Measurements from ENCODE around the gene ST7.

Gene ST7

GRCh38 chr7:117134889-117135552 lies 181.7 kb downstream of the ST7 start:
- DNase-seq, result no peak

- DNase-seq, result no peak
These were observed 182.2 kb downstream of the ST7 start for GRCh38 chr7:117135553-117135891.

DNA sequence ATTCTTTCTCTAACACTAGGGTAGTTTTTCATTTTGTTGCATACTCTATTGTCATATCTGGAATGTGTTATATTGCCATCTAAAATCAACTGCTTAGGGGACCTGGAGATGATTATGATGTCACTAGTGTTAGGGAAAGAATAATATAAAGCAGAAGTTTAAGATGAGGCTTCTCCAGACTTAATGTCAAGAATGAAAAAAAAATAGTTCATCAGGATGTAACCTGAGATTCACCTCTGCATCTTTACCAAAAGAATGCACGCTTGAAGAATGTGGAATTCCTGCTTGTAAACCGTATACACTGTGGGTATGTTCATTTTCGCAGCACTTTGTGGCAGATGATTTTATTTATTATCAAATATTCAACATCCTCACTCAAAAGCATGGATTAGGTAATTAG lies 184.6 kb downstream of the ST7 start:
- no peak for DNase-seq

DNA sequence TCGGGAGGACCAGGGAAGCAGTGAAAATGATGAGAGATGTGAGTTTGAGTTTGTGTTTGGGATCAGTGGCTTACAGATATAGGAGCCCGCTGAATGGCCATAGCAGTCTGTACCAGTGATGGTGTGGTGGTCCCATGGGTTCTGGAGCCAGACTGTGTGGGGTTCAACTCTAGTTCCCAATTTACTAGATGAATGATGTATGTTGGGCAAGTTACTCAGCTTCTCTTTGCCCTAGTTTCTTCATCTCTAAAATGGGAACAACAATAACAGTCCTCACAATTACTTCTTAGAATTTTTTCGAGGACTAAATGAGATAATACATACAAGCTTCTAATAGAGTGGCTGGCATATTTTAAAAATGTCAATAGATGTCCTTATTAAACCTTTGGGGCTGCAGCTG lies 185.2 kb downstream of the ST7 start:
- DNase-seq, result no peak

DNA sequence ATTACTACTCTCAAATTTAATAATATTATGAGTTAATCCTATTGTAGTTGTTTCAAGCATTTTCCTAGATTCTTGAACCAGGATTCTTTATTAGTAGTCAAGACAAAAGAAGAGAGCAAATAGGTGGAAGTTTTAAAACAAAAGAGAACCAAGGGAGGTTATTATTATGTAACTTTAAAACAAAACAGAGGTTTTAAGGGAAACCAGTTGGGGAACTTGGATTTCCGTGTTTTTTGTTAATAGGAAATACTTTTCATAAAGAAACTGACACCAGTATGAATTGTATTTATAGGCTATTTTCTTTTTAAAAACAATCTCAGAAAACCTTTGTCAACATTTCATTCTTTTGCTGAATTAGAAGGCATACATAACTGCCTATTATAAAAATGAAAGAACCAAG lies 185.7 kb downstream of the ST7 start:
- DNase-seq, result no peak

DNA sequence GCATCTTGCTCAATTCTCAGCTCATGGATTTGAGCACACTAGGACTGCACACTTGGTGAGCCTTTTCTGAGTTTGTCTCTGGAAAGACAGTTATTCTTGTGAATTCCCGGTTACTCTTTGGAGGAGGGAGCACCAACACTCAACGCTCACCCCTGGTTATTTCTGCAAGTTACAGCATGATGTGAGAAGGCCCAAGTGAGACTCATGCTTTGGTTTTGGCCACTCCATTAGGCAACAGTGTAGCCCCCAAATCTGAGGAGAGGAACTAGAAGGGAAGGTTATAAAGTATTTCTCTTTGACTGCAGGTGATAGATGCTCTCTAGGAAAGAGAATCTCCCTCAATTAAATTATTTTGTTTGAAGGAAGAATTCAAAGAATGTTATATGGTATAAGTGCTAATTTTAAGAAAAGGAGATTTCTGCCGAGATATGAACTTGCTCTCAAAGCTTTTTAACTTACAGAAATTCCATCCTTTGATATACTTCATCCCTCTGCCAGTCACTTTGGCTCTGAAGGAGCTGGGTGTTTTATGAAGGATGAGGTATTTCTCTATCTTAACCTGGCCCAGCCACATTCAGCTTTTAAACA lies 186.2 kb downstream of the ST7 start:
- no peak for DNase-seq

DNA sequence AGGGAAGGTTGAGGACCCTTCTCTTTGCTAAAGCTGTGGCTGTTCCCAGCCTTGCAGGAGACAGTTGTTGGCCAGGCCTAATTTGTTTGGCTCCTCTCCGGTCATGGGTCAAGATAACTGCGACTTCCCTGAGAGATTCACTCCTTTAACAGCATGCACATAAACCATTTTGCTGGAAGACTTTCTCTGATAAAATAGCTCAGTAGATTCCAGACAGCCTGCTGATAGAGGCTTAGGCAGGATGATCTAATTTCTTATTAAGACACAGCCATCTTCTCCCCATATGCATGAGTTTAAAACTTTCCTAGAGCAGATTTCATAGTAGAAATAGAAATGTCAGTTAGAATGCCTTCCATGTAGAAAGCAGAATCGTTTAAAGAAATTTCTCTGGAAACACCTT lies 187.6 kb downstream of the ST7 start:
- DNase-seq, result no peak

- no peak for DNase-seq
These were observed 189.8 kb downstream of the ST7 start for GRCh38 chr7:117143066-117143465.

- DNase-seq, result no peak
These were observed 190.3 kb downstream of the ST7 start for GRCh38 chr7:117143580-117143979.

GRCh38 chr7:117145333-117145732 lies 192.0 kb downstream of the ST7 start:
- DNase-seq, result no peak

- DNase-seq, result no peak
These were observed 192.8 kb downstream of the ST7 start for GRCh38 chr7:117146059-117146458.

DNA sequence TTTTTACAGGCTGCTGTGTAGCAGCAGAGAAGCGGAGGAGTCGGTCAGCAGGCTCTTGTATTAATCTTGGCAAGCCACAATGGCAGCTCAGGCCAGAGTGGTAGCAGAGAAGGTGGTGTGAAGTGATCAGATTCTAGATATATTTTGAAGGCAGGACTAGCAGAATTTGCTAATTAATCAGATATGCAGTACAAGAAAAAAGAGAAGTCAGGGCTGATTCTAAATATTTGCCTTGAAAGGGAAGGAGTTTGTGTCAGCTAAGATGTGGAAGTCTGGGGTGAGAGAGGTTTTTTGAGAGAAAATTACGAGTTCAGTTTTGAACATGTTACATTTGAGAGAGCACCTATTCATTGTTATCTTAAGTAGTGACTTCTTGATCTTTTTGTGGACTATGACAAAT lies 193.2 kb downstream of the ST7 start:
- DNase-seq, result no peak

- no peak for DNase-seq
These were observed 195.7 kb downstream of the ST7 start for GRCh38 chr7:117148971-117149370.

DNA sequence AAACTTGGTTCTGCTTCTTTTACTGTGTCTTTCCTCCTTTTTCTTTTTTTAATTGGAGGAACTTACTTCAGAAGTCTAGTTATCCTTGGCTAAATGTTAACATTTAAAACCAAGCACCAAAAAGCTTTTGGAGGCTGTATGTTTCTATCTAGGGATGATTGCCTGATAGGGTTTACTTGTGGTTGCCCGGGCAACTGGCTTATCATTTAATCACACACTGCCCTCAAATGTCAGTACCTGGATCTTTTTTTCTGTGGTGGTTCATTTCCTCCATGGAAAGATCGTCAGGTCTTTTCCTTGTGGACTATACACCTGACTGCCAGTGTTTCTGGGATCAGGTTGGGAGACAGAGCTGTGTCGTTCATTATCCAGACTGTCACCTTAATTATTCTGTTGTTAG lies 196.4 kb downstream of the ST7 start:
- DNase-seq, result no peak

DNA sequence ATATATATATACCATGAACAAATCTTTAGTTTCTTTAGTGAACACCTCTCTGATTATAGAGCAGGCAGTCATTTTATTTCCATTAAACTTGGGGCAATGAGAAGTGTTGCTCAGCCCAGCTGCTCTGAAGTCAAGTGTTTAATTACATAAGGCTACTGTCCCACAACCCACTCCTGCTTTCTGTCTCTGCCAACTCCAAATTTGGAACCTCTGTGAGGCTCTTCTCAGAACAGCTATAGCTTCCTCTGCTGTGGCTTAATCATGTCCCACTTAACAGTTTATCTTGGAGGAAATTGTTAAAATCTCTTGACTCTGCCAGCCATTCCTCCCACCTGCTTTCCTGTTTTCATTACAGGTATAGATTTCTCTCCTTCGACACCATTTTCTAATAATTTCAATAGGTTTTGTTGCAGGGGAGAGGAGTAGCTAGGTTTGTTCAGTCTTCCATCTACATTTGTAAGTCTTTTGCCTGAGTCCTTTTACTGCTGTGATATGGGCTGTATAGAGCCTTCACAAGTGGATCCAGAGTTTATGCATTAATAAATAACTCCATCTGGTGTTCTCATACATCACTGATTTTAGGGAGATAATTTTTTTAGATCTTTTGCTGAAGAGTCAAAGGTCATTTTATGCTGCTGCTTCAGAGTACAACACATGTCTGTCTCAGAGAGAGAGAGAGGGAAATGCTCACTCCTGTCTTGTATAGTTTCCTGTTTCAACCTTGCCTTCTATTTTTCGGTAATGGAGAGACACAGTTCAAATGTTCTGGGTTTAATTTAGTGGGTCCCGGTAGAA lies 199.1 kb downstream of the ST7 start:
- DNase-seq, result no peak

- no peak for DNase-seq
These were observed 199.8 kb downstream of the ST7 start for GRCh38 chr7:117153016-117153545.

- DNase-seq, result no peak
These were observed 201.4 kb downstream of the ST7 start for GRCh38 chr7:117154721-117155120.

- no peak for DNase-seq
These were observed 202.4 kb downstream of the ST7 start for GRCh38 chr7:117155694-117156093.

- DNase-seq, result no peak
These were observed 204.2 kb downstream of the ST7 start for GRCh38 chr7:117157241-117158209.

DNA sequence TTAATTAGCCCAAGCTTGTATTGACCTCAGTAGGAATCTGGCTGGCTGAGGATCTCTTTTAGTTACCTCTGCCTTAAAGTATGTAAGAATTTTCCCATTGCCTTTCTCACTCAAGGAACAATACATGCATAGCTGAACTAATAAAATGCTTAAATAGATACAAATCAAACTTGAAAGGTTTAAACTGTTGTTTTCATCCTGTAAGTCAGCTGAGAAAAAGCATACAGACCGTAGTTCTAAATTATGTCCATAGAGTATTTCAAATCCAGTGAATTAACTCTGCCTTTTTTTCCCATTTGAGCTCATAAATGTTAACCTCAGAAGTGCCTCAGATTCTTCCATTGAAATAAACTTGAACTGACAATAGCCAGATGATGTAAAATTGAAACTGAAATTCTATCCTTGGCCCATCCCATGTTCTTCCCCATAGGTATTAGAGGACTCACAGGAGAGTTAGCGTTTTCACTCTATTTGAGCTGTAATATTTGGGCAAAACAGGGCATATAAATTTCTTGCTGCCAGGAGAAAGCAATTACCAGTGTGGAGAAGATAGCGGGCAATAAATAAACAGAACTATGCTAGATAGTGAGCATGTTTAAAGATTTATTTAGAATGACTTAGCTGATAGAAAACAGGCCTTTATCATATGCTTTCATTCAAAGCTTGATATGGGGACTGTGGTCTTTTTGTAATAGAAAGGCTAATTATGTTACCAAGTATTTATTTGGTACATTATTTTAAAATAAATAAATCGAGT lies 205.8 kb downstream of the ST7 start:
- no peak for DNase-seq

GRCh38 chr7:117163101-117163500 lies 209.8 kb downstream of the ST7 start:
- DNase-seq, result no peak

GRCh38 chr7:117164620-117165019 lies 211.3 kb downstream of the ST7 start:
- DNase-seq, result no peak
